HEK293T (cell line): ENCODE results near the gene OSTN.
"Not testable (repeated sequence)": the region's sequence is repeated elsewhere in the genome, so short reads cannot be mapped to it uniquely, and the experiment has no call there.

ENCODE experiments used
- ARNT ChIP-seq: fragments of 450-650 bp; IDR thresholded peaks from 2 replicates; pipeline ENCODE4 v1.6.1; 2017; ENCODE audit warnings: mild to moderate bottlenecking
- BHLHE40 ChIP-seq: fragments of 450-650 bp; IDR thresholded peaks from 2 replicates; pipeline ENCODE4 v1.6.1; 2016; ENCODE audit warnings: mild to moderate bottlenecking, moderate library complexity, borderline replicate concordance
- ELF4 ChIP-seq: fragments of 450-650 bp; IDR thresholded peaks from 2 replicates; pipeline ENCODE4 v1.6.1; 2017; ENCODE audit warnings: antibody characterized with exemption
- FOXA1 ChIP-seq: fragments of 450-650 bp; IDR thresholded peaks from 2 replicates; pipeline ENCODE4 v1.6.1; 2016; ENCODE audit warnings: mild to moderate bottlenecking
- FOXK2 ChIP-seq: fragments of 450-650 bp; IDR thresholded peaks from 2 replicates; pipeline ENCODE4 v1.6.1; 2016; ENCODE audit warnings: mild to moderate bottlenecking
- HDGF ChIP-seq: fragments of 450-650 bp; IDR thresholded peaks from 2 replicates; pipeline ENCODE4 v1.6.1; 2017; ENCODE audit warnings: antibody characterized with exemption, borderline replicate concordance
- NFRKB ChIP-seq: fragments of 450-650 bp; IDR thresholded peaks from 2 replicates; pipeline ENCODE4 v1.6.1; 2016; ENCODE audit warnings: mild to moderate bottlenecking, moderate library complexity
- SUZ12 ChIP-seq: fragments of 450-650 bp; IDR thresholded peaks from 2 replicates; pipeline ENCODE4 v1.6.1; 2016; ENCODE audit warnings: mild to moderate bottlenecking
- TF ChIP-seq, protein P1 (sequence below): fragments of 450-650 bp; IDR thresholded peaks from 2 replicates; pipeline ENCODE4 v1.6.1; 2016

DNA sequence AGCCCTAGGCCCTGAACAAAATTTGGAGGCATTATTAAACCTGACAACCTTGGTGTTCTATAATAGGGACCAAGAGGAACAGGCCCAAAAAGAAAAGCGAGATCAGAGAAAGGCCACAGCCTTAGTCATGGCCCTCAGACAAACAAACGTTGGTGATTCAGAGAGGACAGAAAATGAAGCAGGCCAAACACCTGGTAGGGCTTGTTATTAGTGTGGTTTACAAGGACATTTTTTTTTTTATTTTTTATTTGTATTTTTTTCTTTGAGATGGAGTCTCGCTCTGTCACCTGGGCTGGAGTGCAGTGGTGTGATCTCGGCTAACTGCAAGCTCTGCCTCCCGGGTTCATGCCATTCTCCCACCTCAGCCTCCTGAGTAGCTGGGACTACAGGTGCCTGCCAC lies 10.8 kb upstream of the OSTN start:
- TF ChIP-seq ARNT, NFRKB, SUZ12, FOXA1, FOXK2, ELF4, HDGF, BHLHE40: not testable (repeated sequence)
- TF ChIP-seq, protein P1, sequence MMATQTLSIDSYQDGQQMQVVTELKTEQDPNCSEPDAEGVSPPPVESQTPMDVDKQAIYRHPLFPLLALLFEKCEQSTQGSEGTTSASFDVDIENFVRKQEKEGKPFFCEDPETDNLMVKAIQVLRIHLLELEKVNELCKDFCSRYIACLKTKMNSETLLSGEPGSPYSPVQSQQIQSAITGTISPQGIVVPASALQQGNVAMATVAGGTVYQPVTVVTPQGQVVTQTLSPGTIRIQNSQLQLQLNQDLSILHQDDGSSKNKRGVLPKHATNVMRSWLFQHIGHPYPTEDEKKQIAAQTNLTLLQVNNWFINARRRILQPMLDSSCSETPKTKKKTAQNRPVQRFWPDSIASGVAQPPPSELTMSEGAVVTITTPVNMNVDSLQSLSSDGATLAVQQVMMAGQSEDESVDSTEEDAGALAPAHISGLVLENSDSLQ = not testable (repeated sequence)
